COLO668 (cell line): ENCODE measurements around the gene MTMR10.

Experiments used
- DNase-seq: peaks from one replicate; lab custom pipeline; 2025; ENCODE audit not compliant: unreplicated experiment; lab: John Stamatoyannopoulos, UW

MTMR10 gene

DNA sequence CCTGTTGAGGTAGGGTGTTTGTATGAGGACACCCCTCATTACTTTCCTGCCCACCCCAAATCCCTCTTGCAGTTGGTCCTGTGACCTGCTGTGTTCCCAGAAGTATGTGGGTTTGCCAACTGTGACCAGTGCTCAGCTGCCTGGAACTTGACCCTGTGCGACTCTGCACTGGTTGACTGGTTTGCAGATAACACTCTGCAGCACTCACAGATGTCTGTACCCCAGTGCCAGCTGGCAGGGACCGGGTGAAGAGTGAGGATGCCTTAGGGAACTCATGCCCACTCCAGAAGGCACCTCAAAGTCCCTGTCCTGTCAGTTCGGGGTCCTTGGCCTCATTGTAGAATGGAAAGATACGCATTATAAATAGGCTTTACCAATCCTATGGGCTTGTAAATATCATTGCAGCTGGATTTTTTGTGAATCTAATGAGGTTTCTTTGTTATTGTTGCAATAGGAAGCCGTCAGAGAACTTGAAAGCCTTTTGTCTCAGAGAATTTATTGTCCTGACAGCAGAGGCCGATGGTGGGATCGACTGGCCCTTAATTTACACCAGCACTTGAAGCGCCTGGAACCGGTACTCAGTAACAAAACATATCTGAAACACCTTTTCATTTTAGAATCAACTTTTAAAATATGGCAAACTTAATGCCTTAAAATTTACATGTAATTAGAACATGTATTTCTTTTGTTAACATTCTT is 69.5 kb downstream of the MTMR10 start:
- DNase-seq, result peak; percentile 18

DNA sequence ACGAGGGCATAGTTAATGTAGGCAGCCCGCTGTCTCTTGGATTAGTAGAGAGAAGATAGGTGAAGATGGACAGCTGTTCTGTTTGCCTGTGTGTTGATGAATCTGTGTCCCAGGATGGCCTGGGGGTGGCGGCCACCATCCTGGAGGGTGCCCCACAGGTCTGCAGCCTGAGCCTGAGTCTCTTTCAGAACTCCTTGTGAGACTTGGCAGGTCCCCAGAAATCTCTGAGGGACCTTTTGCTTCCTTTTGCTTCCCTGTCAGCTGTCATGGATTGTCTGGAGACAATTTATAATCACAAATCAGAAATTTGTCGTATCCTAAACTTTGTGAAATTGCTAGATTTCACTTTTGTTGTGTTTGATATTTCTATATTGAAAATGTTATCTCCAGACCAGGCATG is 70.3 kb downstream of the MTMR10 start:
- DNase-seq, result no peak

DNA sequence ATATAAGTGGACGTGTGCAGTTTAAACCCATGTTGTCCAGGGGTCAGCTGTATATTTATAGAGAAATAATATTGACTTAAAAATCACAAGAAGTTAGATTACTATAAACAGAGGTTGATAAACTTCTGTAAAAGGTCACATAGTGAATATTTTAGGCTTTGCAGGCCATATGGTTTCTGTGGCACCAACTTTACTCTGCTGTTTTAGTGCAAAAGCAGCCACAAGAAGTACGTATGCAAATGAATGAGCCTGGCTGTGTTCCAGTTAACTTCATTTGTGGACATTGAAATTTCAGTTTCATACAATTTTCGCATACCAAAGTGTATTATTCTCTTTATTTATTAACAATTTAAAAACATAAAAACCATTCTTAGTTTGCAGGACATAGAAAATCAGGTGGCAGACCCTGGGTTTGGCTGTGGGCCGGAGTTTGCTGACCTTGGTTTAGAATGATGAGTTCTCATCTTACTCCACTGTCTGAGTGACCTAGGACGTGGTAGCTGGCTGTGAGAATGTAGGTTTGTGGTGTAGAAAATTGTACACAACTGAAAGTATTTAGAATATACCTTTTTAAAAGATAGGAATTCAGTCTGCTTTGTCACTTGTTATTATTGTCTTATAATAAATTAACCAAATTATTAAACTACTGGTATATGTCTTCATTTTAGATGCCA is 71.4 kb downstream of the MTMR10 start:
- no peak for DNase-seq

DNA sequence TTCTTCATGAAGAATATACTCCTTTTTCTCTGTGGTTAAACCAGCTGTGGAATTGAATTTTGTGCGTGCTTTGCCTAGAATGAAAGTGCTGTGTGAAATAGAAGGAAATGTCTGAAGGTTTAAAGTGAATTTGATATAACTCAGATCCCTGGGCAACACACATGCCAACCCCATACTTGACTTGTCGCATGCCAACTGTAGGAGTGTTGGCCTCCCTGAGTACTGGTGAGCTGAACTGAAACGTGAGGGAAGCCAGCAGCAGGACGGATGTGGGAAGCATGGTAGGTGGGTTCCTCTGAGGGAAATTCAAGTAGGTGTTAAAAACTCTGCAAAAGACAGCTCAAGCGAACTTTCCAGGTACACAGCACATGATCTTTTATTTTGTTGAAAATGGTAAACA is 73.1 kb downstream of the MTMR10 start:
- no peak for DNase-seq

DNA sequence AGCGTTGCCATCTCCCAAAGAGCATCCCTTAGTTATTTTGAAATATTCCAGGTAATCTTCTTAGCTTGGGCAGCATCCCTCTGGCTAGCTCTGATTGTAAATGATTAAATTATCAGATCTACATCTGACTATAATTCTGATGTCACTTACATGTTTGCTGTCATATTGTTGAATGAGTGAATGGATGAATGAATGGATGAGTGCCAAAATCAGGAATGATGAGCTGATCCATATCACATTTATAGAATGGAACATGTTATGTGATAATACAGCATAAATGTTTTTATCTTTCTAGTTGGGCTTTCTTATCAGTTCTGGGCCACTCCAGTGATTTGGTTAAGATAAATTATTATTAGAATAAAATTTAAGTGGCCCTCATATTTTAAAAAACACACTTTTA is 73.8 kb downstream of the MTMR10 start:
- DNase-seq, result no peak

DNA sequence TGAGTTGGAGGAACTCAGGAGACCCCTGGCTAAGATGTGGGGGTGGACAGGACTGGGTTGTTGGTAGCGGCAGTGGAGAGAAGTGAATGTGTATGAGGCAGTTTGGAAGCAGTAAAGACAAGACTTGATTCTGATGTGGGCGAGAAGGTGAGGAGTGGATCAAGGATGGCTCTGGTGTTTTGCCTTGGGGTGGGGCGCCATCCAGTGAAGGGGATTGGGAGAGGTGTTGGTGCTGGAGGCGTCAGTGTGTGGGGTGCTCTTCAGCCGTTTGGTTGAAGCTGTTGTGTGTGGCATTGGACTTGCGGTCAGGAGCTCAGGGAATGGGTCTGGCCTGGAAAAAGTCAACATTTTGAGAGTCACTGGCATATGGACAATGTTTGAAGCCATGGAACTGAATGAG is 74.4 kb downstream of the MTMR10 start:
- peak; percentile 8 for DNase-seq

DNA sequence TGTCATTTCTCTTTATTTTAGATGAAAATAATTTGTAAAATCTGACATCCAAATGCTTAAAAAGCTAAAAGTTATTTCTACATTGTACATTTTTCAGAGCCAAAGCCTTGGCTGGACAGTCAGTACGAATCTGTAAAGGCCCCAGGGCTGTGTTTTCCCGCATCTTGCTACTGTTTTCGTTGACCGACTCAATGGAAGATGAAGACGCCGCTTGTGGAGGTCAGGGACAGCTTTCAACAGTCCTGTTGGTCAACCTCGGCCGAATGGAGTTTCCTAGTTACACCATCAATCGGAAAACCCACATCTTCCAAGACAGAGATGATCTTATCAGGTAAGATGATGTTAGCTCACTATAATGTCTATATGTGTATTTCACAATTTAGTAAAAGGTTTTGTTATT is 77.7 kb downstream of the MTMR10 start:
- DNase-seq, result no peak

DNA sequence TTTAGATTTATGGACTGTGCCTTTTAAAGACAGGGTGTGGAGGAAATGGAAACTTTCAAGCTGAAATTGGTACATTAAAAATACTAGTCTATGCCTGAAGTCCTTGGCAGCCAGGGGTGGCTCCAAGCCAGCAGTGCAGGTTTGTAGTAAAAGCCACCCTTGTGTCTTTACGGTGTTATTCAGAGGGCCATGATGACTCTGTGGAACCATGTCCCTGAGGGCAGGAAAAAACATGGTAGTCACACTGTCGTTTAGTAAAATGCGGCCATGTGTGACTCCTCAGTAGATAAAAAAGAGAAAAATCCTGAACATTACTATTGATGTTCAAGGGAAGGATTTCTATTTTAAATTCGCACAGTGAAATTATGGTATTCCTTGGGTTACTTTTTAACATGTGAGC is 85.1 kb downstream of the MTMR10 start:
- no peak for DNase-seq

DNA sequence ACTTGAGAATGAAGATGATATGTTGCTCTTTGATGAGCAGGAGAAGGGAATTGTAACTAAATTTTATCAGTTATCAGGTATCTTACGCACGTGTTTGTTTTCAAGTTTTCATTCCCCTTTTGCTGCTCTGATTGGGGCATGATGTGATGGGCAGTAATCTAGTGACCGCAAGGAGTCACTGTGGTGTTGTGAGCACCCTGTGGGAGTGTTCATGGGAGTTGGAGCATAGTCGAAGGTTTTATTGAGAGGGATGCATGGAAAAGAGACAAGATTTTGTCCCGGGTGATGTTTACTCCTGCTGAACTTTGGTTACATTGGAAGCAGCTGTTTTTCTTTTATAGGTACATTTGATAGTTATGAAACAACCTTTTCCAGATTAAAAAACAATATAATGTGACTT is 85.6 kb downstream of the MTMR10 start:
- no peak for DNase-seq

DNA sequence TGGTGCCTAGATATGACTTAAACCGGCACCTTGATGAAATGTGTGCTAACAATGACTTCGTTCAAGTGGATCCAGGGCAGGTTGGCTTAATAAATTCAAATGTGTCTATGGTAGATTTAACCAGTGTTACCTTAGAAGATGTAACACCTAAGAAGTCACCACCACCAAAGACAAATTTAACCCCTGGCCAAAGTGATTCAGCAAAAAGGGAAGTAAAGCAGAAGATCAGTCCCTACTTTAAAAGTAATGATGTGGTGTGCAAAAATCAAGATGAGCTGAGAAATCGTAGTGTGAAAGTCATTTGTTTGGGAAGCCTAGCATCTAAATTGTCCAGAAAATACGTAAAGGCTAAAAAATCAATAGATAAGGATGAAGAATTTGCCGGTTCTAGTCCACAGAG is 86.6 kb downstream of the MTMR10 start:
- DNase-seq, result no peak

DNA sequence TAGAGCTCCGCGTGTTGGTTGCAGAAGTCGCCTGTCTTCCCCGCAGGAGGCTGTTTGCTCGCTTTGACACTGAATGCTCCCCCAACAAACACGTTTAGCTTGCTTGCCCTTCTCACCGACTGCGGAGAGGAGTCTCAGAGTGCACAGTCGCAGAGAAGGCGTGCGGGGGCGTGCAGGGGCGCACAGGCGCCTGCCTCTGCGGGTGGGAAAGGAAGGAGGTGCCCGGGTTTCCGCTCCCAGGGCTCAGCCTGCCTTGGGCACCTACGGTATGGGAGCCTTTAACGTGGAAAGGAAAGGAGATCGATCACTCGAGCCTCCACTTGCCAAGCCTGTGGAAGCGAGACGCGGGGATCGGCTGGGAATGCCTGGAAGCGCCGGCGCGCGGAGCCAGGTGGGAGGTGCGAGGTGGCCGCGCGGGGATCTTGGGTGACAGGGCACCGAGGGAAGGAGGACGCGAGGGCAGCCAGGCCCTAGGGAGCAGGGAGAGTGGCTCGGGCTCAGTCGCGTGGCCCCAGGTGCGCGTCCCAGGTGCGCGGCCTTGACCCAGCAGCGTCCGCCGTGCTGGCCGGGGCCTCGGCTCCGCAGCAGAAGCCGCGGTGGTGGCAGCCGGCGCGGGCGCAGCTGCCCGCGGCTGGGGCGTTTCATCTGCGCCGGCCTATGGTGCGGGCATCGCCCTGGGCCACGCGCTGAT is 87.8 kb downstream of the MTMR10 start, which contains the start of gene FAN1:
TSS of gene FAN1 (plus strand) at position 419 of the 691 bp plus-strand sequence. CDS start 749 bp downstream, outside the sequence.
- peak; percentile 92 for DNase-seq

DNA sequence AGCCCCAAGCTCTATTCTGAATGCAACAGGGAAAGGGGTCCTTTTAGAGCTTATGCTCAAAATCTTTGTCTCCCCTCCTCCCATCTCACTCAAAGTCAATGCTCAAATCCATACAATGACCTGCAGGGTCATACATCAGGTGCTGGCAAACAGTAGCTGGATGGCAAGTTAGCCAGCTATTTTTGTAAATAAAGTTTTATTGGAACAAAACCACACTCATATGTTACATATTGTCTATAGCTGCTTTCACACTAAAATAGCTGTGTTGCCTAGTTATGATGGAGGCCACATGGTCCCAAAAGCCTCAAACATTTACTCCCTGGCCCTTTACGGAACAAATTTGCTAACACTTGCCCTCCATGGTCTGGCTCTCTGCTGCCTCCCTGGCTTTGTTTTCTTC is 89.5 kb downstream of the MTMR10 start:
- no peak for DNase-seq

DNA sequence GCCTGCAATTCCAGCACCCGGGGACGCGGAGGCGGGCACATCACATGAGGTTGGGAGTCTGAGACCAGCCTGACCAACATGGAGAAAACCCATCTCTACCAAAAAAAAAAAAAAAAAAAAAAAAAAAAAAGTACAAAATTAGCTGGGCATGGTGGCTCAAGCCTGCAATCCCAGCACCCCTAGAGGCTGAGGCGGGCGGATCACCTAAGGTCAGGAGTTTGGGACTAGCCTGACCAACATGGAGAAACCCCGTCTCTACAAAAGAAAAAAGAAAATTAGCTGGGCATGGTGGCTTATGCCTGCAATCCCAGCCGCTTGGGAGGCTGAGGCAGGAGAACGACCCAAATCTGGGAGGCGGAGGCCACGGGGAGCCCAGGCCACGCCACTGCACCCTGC is 95.2 kb downstream of the MTMR10 start:
- no peak for DNase-seq

DNA sequence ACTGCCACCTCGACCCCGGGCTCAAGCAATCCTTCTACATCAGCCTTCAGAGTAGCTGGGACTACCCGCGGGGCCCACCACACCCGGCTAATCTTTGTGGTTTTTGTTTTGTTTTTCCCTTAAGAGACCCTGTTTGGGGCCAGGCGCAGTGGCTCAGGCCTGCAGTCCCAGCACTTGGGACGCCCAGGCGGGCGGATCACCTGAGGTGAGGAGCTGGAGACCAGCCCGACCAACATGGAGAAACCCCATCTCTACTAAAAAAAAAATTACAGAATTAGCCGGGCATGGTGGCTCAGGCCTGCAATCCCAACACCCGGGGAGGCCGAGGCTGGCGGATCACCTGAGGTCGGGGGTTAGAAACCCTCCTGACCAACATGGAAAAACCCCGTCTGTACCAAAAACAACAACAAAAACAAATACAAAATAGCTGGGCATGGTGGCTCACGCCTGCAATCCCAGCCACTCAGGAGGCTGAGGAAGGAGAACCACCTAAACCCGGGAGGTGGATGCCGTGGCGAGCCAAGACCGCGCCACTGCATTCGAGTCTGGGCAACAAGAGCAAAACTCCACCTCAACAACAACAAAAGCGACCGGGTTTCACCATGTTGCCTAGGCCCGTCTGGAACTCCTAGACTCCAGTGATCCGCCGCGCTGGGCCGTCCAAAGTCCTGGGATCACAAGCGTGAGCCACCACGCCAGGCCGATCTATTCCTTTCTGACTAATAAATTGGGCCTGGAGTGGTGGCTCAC is 95.8 kb downstream of the MTMR10 start:
- no peak for DNase-seq

DNA sequence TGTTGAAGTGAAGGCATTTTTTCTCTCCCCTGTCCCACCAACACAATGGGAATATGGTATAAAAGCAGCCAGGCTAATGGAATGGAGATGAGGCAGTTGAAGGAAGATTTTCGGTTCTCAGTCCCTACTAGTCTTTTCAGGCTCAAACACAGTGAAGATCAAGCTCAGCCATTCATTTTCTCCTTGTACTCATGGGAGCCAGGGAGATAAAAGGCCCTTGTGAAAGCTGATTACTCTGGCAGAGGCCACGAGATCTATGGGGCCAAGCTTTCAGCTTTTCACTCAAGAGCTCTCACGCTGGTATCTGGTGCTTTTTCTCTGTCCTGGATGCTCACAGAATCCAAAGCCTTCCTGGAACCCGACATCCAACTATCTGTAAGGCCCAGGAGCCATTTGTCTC is 102.2 kb downstream of the MTMR10 start:
- DNase-seq, result no peak
